H1 (cell line): ENCODE data around the gene ANKH. TPM values are rescaled to one million over a fixed set of nuclear protein-coding genes. Genes with fewer than 3 reads are reported as not detected.

Experiments used
- CTCF ChIA-PET: fragments of 300-600 bp; sonication (Branson Sonifier 250); formaldehyde crosslinking; loops from one replicate; lab custom pipeline; 2021; ENCODE audit not compliant: partially characterized antibody; lab: Charles Lee
- POLR2A ChIA-PET: fragments of 300-600 bp; sonication (Branson Sonifier 250); formaldehyde crosslinking; loops from one replicate; lab custom pipeline; 2021; ENCODE audit warnings: inconsistent platforms; ENCODE audit not compliant: partially characterized antibody; lab: Charles Lee
- DNase-seq, 2 experiments: peaks; one replicate each; pipeline versions ENCODE4 v3.0.0 to v3.0.0-alpha.2; 2010 to 2022; ENCODE audit warnings: low spot score in 2 of 2, low read depth in 1 of 2, mixed read lengths in 1 of 2
- FAIRE-seq: peaks from 2 replicates; lab custom pipeline; 2011; peaks lifted over from hg19 to GRCh38; lab: Jason Lieb, UNC
- H2AFZ ChIP-seq: 2 replicates; pipeline ENCODE4 v1.8.1; 2012; ENCODE audit warnings: low read length, inconsistent platforms
- H2AK5ac ChIP-seq: 2 replicates; pipeline ENCODE4 v1.6.1; 2013; ENCODE audit warnings: low read depth, low read length
- H2BK120ac ChIP-seq: replicated peaks from 2 replicates; pipeline ENCODE3; 2013; ENCODE audit warnings: low read depth, low read length, inconsistent platforms
- H2BK12ac ChIP-seq: 2 replicates; pipeline ENCODE4 v1.6.1; 2013; ENCODE audit warnings: low read depth, low read length
- H2BK15ac ChIP-seq: 2 replicates; pipeline ENCODE4 v1.6.1; 2013; ENCODE audit warnings: low read length
- H2BK20ac ChIP-seq: 2 replicates; pipeline ENCODE4 v1.6.1; 2013; ENCODE audit warnings: low read length
- H2BK5ac ChIP-seq: 2 replicates; pipeline ENCODE4 v1.6.1; 2013; ENCODE audit warnings: low read depth, low read length
- H3K14ac ChIP-seq: 2 replicates; pipeline ENCODE4 v1.6.1; 2013; ENCODE audit warnings: inconsistent platforms; ENCODE audit not compliant: insufficient read length
- H3K18ac ChIP-seq: 2 replicates; pipeline ENCODE4 v1.6.1; 2013; ENCODE audit warnings: low read length; ENCODE audit errors: extremely low read depth
- H3K23ac ChIP-seq: 2 replicates; pipeline ENCODE4 v1.6.1; 2013; ENCODE audit warnings: inconsistent platforms; ENCODE audit not compliant: insufficient read length
- H3K23me2 ChIP-seq: 2 replicates; pipeline ENCODE4 v1.6.1; 2013; ENCODE audit warnings: low read depth, low read length
- H3K27ac ChIP-seq: 2 replicates; pipeline ENCODE4 v1.6.1; 2011; ENCODE audit warnings: low read depth, low read length, inconsistent platforms
- H3K27me3 ChIP-seq, 4 experiments: replicated peaks in 1 of 4; 1 replicate in 1 of 4; 2 replicates in 3 of 4; pipeline versions ENCODE4 v1.6.1 to v1.8.1; 2011 to 2013; ENCODE audit warnings: low read length in 3 of 4, mild to moderate bottlenecking in 3 of 4, inconsistent platforms in 2 of 4, mixed read lengths in 2 of 4, moderate library complexity in 1 of 4; ENCODE audit not compliant: control insufficient read depth in 3 of 4, insufficient read depth in 3 of 4; ENCODE audit errors: extremely low read depth in 1 of 4
- H3K36me3 ChIP-seq, 4 experiments: 2 replicates each; pipeline versions ENCODE4 v1.6.1 to v1.8.1; 2011 to 2013; ENCODE audit warnings: mild to moderate bottlenecking in 4 of 4, low read length in 3 of 4, moderate library complexity in 2 of 4, control low read depth in 1 of 4, inconsistent platforms in 1 of 4; ENCODE audit not compliant: insufficient read depth in 4 of 4, control insufficient read depth in 2 of 4
- H3K4ac ChIP-seq: replicated peaks from 2 replicates; pipeline ENCODE3; 2013; ENCODE audit warnings: low read length, low read depth, mixed read lengths, inconsistent platforms; ENCODE audit not compliant: insufficient read length
- H3K4me1 ChIP-seq, 4 experiments: replicated peaks in 1 of 4; 1 replicate in 1 of 4; 2 replicates in 3 of 4; pipeline versions ENCODE4 v1.6.1 to v1.8.1; 2011 to 2013; ENCODE audit warnings: low read length in 3 of 4, inconsistent platforms in 2 of 4, mixed read lengths in 1 of 4; ENCODE audit not compliant: insufficient read depth in 4 of 4, control insufficient read depth in 3 of 4
- H3K4me2 ChIP-seq, 2 experiments: 2 replicates each; pipeline versions ENCODE4 v1.6.1 to v1.8.1; 2011 to 2013; ENCODE audit warnings: low read depth in 2 of 2, low read length in 2 of 2, control low read depth in 1 of 2, inconsistent platforms in 1 of 2, mild to moderate bottlenecking in 1 of 2; ENCODE audit not compliant: insufficient read depth in 1 of 2
- H3K4me3 ChIP-seq, 4 experiments: fragments of 200-600, 300-600 bp in 1 of 4; sonication (generic), shearing (Covaris generic), sonication (Bioruptor Twin) in 1 of 4; 2 replicates each; pipeline versions ENCODE4 v1.5.1 to v1.8.1; 2011 to 2016; ENCODE audit warnings: low read length in 4 of 4, low read depth in 3 of 4, control low read depth in 2 of 4, inconsistent platforms in 2 of 4, mild to moderate bottlenecking in 2 of 4, mixed read lengths in 1 of 4, moderate library complexity in 1 of 4; ENCODE audit not compliant: insufficient read depth in 2 of 4; ENCODE audit errors: extremely low read depth in 1 of 4
- H3K56ac ChIP-seq: replicated peaks from 2 replicates; pipeline ENCODE3; 2013; ENCODE audit warnings: low read depth, mild to moderate bottlenecking, mixed read lengths, low read length, inconsistent platforms; ENCODE audit not compliant: insufficient read length
- H3K79me1 ChIP-seq: 2 replicates; pipeline ENCODE4 v1.6.1; 2013; ENCODE audit warnings: low read depth, low read length, control low read depth
- H3K79me2 ChIP-seq, 2 experiments: 2 replicates each; pipeline versions ENCODE4 v1.6.1 to v1.8.1; 2012 to 2013; ENCODE audit warnings: low read length in 2 of 2, mild to moderate bottlenecking in 2 of 2, inconsistent platforms in 1 of 2; ENCODE audit not compliant: insufficient read depth in 2 of 2, control insufficient read depth in 1 of 2
- H3K9ac ChIP-seq, 4 experiments: replicated peaks in 1 of 4; 1 replicate in 1 of 4; 2 replicates in 3 of 4; pipeline versions ENCODE4 v1.6.1 to v1.8.1; 2011 to 2013; ENCODE audit warnings: low read depth in 3 of 4, low read length in 3 of 4, control low read depth in 2 of 4, mild to moderate bottlenecking in 2 of 4, moderate library complexity in 2 of 4, inconsistent platforms in 1 of 4; ENCODE audit errors: extremely low read depth in 1 of 4
- H3K9me3 ChIP-seq, 2 experiments: 2 replicates each; pipeline versions ENCODE4 v1.6.1 to v1.8.1; 2012 to 2013; ENCODE audit warnings: mild to moderate bottlenecking in 2 of 2, moderate library complexity in 2 of 2, control low read depth in 1 of 2, inconsistent platforms in 1 of 2, low read depth in 1 of 2, low read length in 1 of 2, mixed read lengths in 1 of 2; ENCODE audit not compliant: insufficient read depth in 2 of 2
- H4K20me1 ChIP-seq, 2 experiments: replicated peaks in 1 of 2; 2 replicates each; pipeline versions ENCODE3 to v1.8.1; 2011 to 2013; ENCODE audit warnings: inconsistent platforms in 2 of 2, low read length in 2 of 2, mild to moderate bottlenecking in 1 of 2; ENCODE audit not compliant: insufficient read depth in 2 of 2, control insufficient read depth in 1 of 2
- H4K5ac ChIP-seq: 2 replicates; pipeline ENCODE4 v1.6.1; 2013; ENCODE audit warnings: low read length, low read depth, mixed read lengths, inconsistent platforms; ENCODE audit not compliant: insufficient read length
- H4K8ac ChIP-seq: 2 replicates; pipeline ENCODE4 v1.8.0; 2013; ENCODE audit warnings: mild to moderate bottlenecking, moderate library complexity, low read length, inconsistent platforms; ENCODE audit not compliant: insufficient read depth; ENCODE audit errors: extremely low read depth
- H4K91ac ChIP-seq: replicated peaks from 2 replicates; pipeline ENCODE3; 2013; ENCODE audit warnings: low read length, mixed read lengths, inconsistent platforms; ENCODE audit not compliant: insufficient read length
- BACH1 ChIP-seq: IDR thresholded peaks from 2 replicates; pipeline ENCODE4 v1.6.1; 2012; ENCODE audit warnings: low read length, improper control_type of control experiment
- POLR2A ChIP-seq, 2 experiments: IDR thresholded peaks; 1 replicate in 1 of 2; 2 replicates in 1 of 2; pipeline ENCODE4 v1.6.1; 2011; ENCODE audit warnings: low read depth in 2 of 2, low read length in 2 of 2, mild to moderate bottlenecking in 2 of 2; ENCODE audit errors: control extremely low read depth in 1 of 2
- RAD21 ChIP-seq, 2 experiments: IDR thresholded peaks in 1 of 2; conservative IDR thresholded peaks in 1 of 2; 2 replicates each; pipeline ENCODE4 v1.6.1; 2011; ENCODE audit warnings: low read depth in 2 of 2, low read length in 2 of 2, improper control_type of control experiment in 1 of 2, inconsistent platforms in 1 of 2, mild to moderate bottlenecking in 1 of 2, moderate library complexity in 1 of 2
- RFX5 ChIP-seq: IDR thresholded peaks from 2 replicates; pipeline ENCODE4 v1.6.1; 2011; ENCODE audit warnings: low read depth, low read length, improper control_type of control experiment, borderline replicate concordance
- TAF1 ChIP-seq: IDR thresholded peaks from 2 replicates; pipeline ENCODE4 v1.6.1; 2011; ENCODE audit warnings: mild to moderate bottlenecking, low read depth, low read length
- polyA plus RNA-seq, 7 experiments: library from polyadenylated mRNA; depleted of rRNA in 3 of 7; stranded (reverse) in 5 of 7; unstranded in 2 of 7; fragments of >200 nt in 5 of 7; fragments of 200-250 nt in 2 of 7; gene quantifications; 1 replicate in 5 of 7; 2 replicates in 1 of 7; 4 replicates in 1 of 7; pipeline versions ENCODE4 v1.2.1 to v1.2.3, GENCODE V29; 2011 to 2013; ENCODE audit warnings: missing spikeins in 2 of 7, mixed read lengths in 2 of 7
- total RNA-seq: library from RNA; stranded (reverse); fragmentation: NEBNext Ultra II Directional; extraction: Animal tissue kit (Norgen Biotek cat#: 25700); gene quantifications from 2 replicates; pipeline ENCODE4 v1.2.1, GENCODE V29; 2021
- TF ChIP-seq, protein P1 (sequence below): IDR thresholded peaks from 2 replicates; pipeline ENCODE4 v1.6.1; 2011; ENCODE audit warnings: low read depth, mild to moderate bottlenecking, low read length; ENCODE audit not compliant: insufficient read depth

ANKH gene
- total and polyA plus RNA-seq, 2 of the 8 experiments (the other 6 are each of a cell fraction or from before 2014, with no cell fraction given), result 5.3 to 13.0 TPM

DNA sequence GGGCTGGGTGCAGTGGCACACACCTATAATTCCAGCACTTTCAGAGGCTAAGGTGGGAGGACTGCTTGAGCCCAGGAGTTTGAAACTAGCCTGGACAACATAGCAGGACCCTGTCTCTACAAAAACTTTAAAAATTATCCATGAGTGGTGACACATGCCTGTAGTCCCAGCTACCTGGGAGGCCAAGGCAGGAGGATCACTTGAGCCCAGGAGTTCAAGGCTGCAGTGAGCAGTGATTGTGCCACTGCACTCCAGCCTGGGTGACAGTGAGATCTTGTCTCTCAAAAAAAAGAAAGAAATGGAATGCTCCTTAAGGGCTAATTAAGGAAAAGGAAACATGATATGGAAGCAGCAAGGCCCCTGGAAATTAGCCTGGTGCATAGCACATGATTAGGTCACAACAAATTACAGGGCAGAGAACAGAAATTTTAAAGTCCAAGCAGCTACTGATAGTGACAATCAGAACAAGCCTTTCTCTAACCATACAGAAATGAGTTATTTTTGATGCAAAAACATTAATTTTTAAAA lies 19.5 kb downstream of the ANKH start:
- Histone ChIP-seq H3K56ac (no peak overlapping the region), H3K27ac (no peak overlapping the region), H4K20me1 (no peaks in the 10 kb centered on the region), H2BK12ac (no peak overlapping the region), H2BK120ac (no peak overlapping the region), H2AFZ (no peak overlapping the region), H3K23me2 (no peaks in the 10 kb centered on the region), H3K14ac (no peak overlapping the region), H3K79me2 (no peaks in the 10 kb centered on the region), H3K27me3 (no peaks in the 10 kb centered on the region), H3K79me1 (no peaks in the 10 kb centered on the region), H3K9me3 (no peaks in the 10 kb centered on the region), H3K36me3 (no peaks in the 10 kb centered on the region), H3K4ac (no peak overlapping the region), H3K4me2 (no peak overlapping the region), H2AK5ac (no peak overlapping the region), H3K18ac (no peak overlapping the region), H4K8ac (no peak overlapping the region), H3K4me3 (no peak overlapping the region), H4K5ac (no peak overlapping the region), H2BK20ac (no peak overlapping the region), H3K4me1 (peaks cover 5 to 14% (median 13%) of the 10 kb centered on the region in 4 experiments), H3K23ac (no peak overlapping the region), H2BK5ac (no peak overlapping the region), H4K91ac (no peak overlapping the region), H3K9ac (no peak overlapping the region), H2BK15ac (no peak overlapping the region)
- ChIA-PET POLR2A (no interaction called here), CTCF (interaction anchor here (0.7 to 1.6 kb wide), 3 partner anchors 21 to 125 kb away, joined by 3 to 4 read pairs (median 4); no protein-coding TSS in a partner anchor)
- FAIRE-seq (no peak), DNase-seq (no peak)
- TF ChIP-seq RFX5 (no peak), TAF1 (no peak), BACH1 (no peak), RAD21 (IDR thresholded peaks at IDR 0.05 in 1 of 2, conservative IDR thresholded peaks at IDR 0.05 in 1 of 2; ENCODE audit: low read depth in 2 of 2, low read length in 2 of 2) (no peak), POLR2A (IDR thresholded peaks at IDR 0.05; ENCODE audit: control extremely low read depth in 1 of 2, low read depth in 2 of 2, low read length in 2 of 2) (no peak)
- TF ChIP-seq, protein P1, sequence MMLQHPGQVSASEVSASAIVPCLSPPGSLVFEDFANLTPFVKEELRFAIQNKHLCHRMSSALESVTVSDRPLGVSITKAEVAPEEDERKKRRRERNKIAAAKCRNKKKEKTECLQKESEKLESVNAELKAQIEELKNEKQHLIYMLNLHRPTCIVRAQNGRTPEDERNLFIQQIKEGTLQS, result no peak
